Measurements from ENCODE around the gene CARD11. TPM values are rescaled to one million over a fixed set of nuclear protein-coding genes. Genes with fewer than 3 reads are reported as not detected.

CARD11 gene
- polyA plus RNA-seq, 1 of the 3 experiments (the other 2 are of a cell fraction) = not detected

- 55% methylated on average over 11 of the region's 11 CpGs for WGBS (ENCODE audit: low lambda C conversion rate)
- Histone ChIP-seq H2AFZ (ENCODE audit: low read depth) (no peak overlapping the region), H3K9ac (no peak overlapping the region), H3F3A (replicated peaks; ENCODE audit: insufficient read depth) (peaks cover 8% of the 10 kb centered on the region), H3K4me1 (ENCODE audit: control insufficient read depth in 1 of 2, insufficient read depth in 2 of 2, low read depth in 1 of 2, low read length in 1 of 2) (no peaks in the 10 kb centered on the region), H3K27me3 (ENCODE audit: insufficient read depth) (no peaks in the 10 kb centered on the region), H3K36me3 (replicated peaks in 1 of 2; ENCODE audit: control insufficient read depth in 1 of 2, insufficient read depth in 2 of 2, low read length in 1 of 2) (no peaks in the 10 kb centered on the region), H4K20me1 (ENCODE audit: insufficient read depth) (no peaks in the 10 kb centered on the region), H3K9me3 (0 out of 2 replicates have a peak, but pooled peaks cover 7% of the 10 kb centered on the region), H3K4me2 (no peak overlapping the region), H3K27ac (ENCODE audit: low read depth in 2 of 2, low read length in 1 of 2) (no peak overlapping the region), H3K4me3 (ENCODE audit: low read depth in 2 of 2, low read length in 1 of 2) (no peak overlapping the region), H3K79me2 (ENCODE audit: insufficient read depth) (no peaks in the 10 kb centered on the region), H3K9me2 (no peaks in the 10 kb centered on the region)
- no peak for DNase-seq
- TF ChIP-seq GABPA (IDR thresholded peaks at IDR 0.05; ENCODE audit: low read depth) = no peak
- TF ChIP-seq ZBTB33 (IDR thresholded peaks at IDR 0.05; ENCODE audit: borderline replicate concordance, low read depth) = no peak
- TF ChIP-seq FOXM1 (IDR thresholded peaks at IDR 0.05; ENCODE audit: low read depth) = no peak
- TF ChIP-seq JUND (IDR thresholded peaks at IDR 0.05) = no peak
- no peak for TF ChIP-seq SMC3 (IDR thresholded peaks at IDR 0.05; ENCODE audit: low read depth, low read length)
- TF ChIP-seq TCF12 (IDR thresholded peaks at IDR 0.05) = no peak
- TF ChIP-seq TEAD4 (IDR thresholded peaks at IDR 0.05; ENCODE audit: borderline replicate concordance, insufficient read depth) = no peak
- no peak for TF ChIP-seq ELF1 (IDR thresholded peaks at IDR 0.05)
- no peak for TF ChIP-seq POLR2AphosphoS5 (IDR thresholded peaks at IDR 0.05; ENCODE audit: low read depth, low read length)
- no peak for TF ChIP-seq NFIC (IDR thresholded peaks at IDR 0.05; ENCODE audit: borderline replicate concordance)
- no peak for TF ChIP-seq EP300 (IDR thresholded peaks at IDR 0.05; ENCODE audit: borderline replicate concordance in 1 of 2, low read depth in 1 of 2, low read length in 1 of 2)
- TF ChIP-seq MAX (IDR thresholded peaks at IDR 0.05; ENCODE audit: low read depth) = no peak
- no peak for TF ChIP-seq SIN3A (IDR thresholded peaks at IDR 0.05; ENCODE audit: borderline replicate concordance, low read depth, low read length)
- no peak for TF ChIP-seq EZH2phosphoT487 (IDR thresholded peaks at IDR 0.05; ENCODE audit: borderline replicate concordance, low read depth)
- no peak for TF ChIP-seq NRF1 (IDR thresholded peaks at IDR 0.05; ENCODE audit: low read depth, low read length)
- no peak for TF ChIP-seq GATA2 (CRISPR knock-in tag; IDR thresholded peaks at IDR 0.05)
- TF ChIP-seq YY1 (IDR thresholded peaks at IDR 0.05; ENCODE audit: low read depth) = no peak
- TF ChIP-seq USF2 (IDR thresholded peaks at IDR 0.05; ENCODE audit: borderline replicate concordance, low read depth, low read length) = no peak
- TF ChIP-seq MXI1 (IDR thresholded peaks at IDR 0.05; ENCODE audit: low read depth, low read length) = no peak
- CTCF ChIA-PET = interaction anchor here (1.4 kb wide), 1 partner anchor 9 kb away, joined by 3 read pairs; no protein-coding TSS in a partner anchor
- POLR2A ChIA-PET = no interaction called here
Observed at GRCh38 chr7:2966466-2967078, 77.1 kb downstream of the CARD11 start.

All from SK-N-SH (cell line).